Coronary artery (tissue), 2 donors: ENCODE results near the gene EEF1AKMT3.
A peak's percentile ranks its signal among the peaks of the same experiment; 100 is the strongest.

Experiments
- DNase-seq: peaks from one replicate; pipeline ENCODE4 v3.0.0-alpha.2; 2017; ENCODE audit warnings: low spot score
- H3K27ac ChIP-seq, 2 donors: fragments of 200-600 bp; sonication (generic); one replicate each; pipeline ENCODE4 v1.5.1; 2016 to 2019
- H3K4me3 ChIP-seq: fragments of 200-600 bp; sonication (generic); 2 replicates; pipeline ENCODE4 v1.5.1; 2016; ENCODE audit warnings: mild to moderate bottlenecking, moderate library complexity
- TF ChIP-seq, protein P1 (sequence below): fragments of 200-600 bp; sonication (generic); IDR thresholded peaks from one replicate; pipeline ENCODE4 v1.5.1; 2019; ENCODE audit warnings: antibody characterized with exemption

EEF1AKMT3 gene

GRCh38 chr12:57732270-57732669, 40.1 kb upstream of the EEF1AKMT3 start:
- TF ChIP-seq, protein P1, sequence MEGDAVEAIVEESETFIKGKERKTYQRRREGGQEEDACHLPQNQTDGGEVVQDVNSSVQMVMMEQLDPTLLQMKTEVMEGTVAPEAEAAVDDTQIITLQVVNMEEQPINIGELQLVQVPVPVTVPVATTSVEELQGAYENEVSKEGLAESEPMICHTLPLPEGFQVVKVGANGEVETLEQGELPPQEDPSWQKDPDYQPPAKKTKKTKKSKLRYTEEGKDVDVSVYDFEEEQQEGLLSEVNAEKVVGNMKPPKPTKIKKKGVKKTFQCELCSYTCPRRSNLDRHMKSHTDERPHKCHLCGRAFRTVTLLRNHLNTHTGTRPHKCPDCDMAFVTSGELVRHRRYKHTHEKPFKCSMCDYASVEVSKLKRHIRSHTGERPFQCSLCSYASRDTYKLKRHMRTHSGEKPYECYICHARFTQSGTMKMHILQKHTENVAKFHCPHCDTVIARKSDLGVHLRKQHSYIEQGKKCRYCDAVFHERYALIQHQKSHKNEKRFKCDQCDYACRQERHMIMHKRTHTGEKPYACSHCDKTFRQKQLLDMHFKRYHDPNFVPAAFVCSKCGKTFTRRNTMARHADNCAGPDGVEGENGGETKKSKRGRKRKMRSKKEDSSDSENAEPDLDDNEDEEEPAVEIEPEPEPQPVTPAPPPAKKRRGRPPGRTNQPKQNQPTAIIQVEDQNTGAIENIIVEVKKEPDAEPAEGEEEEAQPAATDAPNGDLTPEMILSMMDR: no peak
- Histone ChIP-seq H3K27ac (no peak overlapping the region), H3K4me3 (no peak overlapping the region)
- no peak for DNase-seq

- Histone ChIP-seq H3K4me3 (no peak overlapping the region), H3K27ac (no peak overlapping the region)
- DNase-seq: no peak
- TF ChIP-seq, protein P1: no peak
Observed at GRCh38 chr12:57732726-57733593, 39.5 kb upstream of the EEF1AKMT3 start.

DNA sequence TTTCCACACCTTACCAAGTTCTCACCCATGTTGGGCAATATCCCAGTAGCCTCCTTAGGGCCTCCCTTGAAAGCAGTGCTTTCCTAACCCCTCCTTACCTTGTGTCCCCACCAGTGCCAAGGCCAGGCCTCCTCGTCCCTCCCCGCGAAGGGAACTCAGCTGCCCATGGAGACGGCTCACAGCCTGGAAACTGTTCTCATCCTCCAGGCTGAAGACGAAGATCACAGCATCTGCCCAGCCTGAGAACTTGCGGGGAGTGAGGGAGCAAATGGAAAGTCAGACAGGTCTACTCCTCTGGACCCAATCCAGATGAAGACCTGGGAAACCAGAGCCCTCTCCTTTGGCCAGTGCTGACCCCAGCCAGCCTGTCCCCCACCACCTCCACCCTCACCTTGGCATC, 38.5 kb upstream of the EEF1AKMT3 start:
- TF ChIP-seq, protein P1: no peak
- Histone ChIP-seq H3K27ac (no peak overlapping the region), H3K4me3 (no peak overlapping the region)
- no peak for DNase-seq

GRCh38 chr12:57734591-57734990, 37.8 kb upstream of the EEF1AKMT3 start:
- H3K4me3 ChIP-seq: no peak overlapping the region
- no peak for DNase-seq
- no peak overlapping the region for H3K27ac ChIP-seq
- TF ChIP-seq, protein P1: no peak

GRCh38 chr12:57735198-57735855, 37.1 kb upstream of the EEF1AKMT3 start:
- no peak overlapping the region for H3K27ac ChIP-seq
- DNase-seq: no peak
- H3K4me3 ChIP-seq: no peak overlapping the region
- TF ChIP-seq, protein P1: no peak

GRCh38 chr12:57735952-57736740, 36.3 kb upstream of the EEF1AKMT3 start:
- Histone ChIP-seq H3K27ac (no peak overlapping the region), H3K4me3 (peak overlapping the region; percentile 55)
- no peak for DNase-seq
- TF ChIP-seq, protein P1: no peak
